ENCODE results near the gene SLC6A3. TPM values are rescaled to one million over a fixed set of nuclear protein-coding genes. Genes with fewer than 3 reads are reported as not detected.
A peak's percentile ranks its signal among the peaks of the same experiment; 100 is the strongest.

The SLC6A3 gene
- total RNA-seq, 1 donor from 2014 or later, result not detected

DNA sequence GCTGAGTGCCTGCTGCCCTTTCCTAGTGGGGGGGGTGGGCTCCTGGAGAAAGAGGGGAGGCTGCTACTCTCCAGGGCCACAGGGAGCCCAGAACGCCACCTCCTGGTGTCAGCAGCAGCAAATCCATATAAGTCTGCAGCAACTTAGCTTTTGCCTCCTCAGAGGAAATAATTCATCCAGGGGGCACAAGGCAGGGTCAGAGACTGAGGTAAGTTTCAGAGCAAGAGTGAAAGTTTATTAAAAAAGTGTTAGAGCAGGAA is 96.3 kb downstream of the SLC6A3 start:
- TF ChIP-seq, protein P1, sequence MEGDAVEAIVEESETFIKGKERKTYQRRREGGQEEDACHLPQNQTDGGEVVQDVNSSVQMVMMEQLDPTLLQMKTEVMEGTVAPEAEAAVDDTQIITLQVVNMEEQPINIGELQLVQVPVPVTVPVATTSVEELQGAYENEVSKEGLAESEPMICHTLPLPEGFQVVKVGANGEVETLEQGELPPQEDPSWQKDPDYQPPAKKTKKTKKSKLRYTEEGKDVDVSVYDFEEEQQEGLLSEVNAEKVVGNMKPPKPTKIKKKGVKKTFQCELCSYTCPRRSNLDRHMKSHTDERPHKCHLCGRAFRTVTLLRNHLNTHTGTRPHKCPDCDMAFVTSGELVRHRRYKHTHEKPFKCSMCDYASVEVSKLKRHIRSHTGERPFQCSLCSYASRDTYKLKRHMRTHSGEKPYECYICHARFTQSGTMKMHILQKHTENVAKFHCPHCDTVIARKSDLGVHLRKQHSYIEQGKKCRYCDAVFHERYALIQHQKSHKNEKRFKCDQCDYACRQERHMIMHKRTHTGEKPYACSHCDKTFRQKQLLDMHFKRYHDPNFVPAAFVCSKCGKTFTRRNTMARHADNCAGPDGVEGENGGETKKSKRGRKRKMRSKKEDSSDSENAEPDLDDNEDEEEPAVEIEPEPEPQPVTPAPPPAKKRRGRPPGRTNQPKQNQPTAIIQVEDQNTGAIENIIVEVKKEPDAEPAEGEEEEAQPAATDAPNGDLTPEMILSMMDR (IDR thresholded peaks at IDR 0.05; ENCODE audit: borderline replicate concordance), result no peak
- DNase-seq, result no peak
- Histone ChIP-seq H3K36me3 (no peaks in the 10 kb centered on the region), H3K9me3 (replicated peaks) (no peaks in the 10 kb centered on the region), H3K27ac (replicated peaks) (no peak overlapping the region), H3K4me1 (peaks cover 21% of the 10 kb centered on the region), H3K4me3 (no peak overlapping the region), H3K27me3 (ENCODE audit: low read depth) (no peaks in the 10 kb centered on the region)
- intact Hi-C loops (cut with micrococcal nuclease), result no loop called here

DNA sequence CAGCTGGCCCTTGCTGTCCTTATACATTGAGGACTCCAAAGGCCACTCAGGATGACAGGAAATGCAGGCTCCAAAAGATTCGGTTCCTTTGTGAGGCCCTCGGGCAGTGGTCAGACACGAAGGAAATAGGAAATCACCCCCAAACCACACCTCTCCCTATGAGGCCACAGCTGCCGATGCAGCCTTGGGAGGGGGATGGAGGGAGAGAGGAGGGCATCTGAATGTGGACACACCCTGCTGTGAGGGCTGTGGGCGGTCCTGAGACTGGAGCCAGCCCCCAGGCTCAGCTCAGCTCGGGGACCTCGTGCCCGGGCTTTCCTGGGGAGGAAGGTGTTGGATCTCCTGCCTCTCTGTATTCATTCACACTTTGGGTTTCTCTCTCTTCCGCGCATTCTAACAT is 97.7 kb downstream of the SLC6A3 start:
- H3K4me3 ChIP-seq, result no peak overlapping the region
- intact Hi-C loops (cut with micrococcal nuclease), result no loop called here

DNA sequence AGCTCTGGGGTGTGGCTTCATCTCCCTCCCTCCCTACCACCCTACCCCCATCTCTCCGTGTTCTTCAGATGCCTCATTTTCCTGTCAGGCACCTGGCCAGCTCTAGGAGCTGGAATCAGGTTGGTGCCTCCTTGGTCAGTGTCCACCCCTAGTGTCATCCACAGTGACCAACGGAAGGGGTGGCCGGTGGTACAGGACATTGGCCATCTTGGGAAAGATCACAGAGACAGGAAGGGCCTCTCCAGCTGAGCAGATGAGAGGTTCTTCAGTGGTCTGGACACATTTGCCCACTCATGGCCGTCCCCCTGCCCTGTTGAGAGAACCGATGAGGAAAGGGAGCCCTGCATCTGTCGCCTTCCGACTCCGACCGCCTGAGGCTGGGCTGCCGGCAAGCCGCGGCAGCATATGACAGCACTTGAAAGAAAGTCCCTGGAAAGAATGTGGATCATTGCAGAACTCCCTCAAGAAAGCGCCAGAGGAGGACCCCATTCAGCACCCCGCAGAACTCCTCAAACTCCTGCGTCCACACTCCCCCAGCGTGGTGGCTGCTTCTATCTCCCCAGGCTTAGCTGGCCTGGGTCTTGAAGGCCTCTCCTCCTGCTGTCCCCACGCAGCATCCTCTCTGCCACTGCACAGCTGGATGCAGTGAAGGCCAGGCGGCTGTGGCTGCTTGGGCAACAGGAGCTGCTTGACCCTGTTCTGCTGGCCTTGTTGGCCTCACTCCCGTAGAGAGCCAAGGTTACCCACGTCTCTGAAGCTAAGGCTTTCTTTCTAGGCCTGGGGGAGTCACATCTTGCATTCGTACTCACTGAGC is 98.4 kb downstream of the SLC6A3 start:
- no peak for DNase-seq
- Histone ChIP-seq H3K27ac (replicated peaks) (no peak overlapping the region), H3K36me3 (peaks cover 6% of the 10 kb centered on the region), H3K4me1 (peaks cover 29% of the 10 kb centered on the region), H3K4me3 (no peak overlapping the region), H3K27me3 (ENCODE audit: low read depth) (no peaks in the 10 kb centered on the region), H3K9me3 (replicated peaks) (no peaks in the 10 kb centered on the region)
- TF ChIP-seq, protein P1 (IDR thresholded peaks at IDR 0.05; ENCODE audit: borderline replicate concordance), result no peak
- intact Hi-C loops (cut with micrococcal nuclease), result no loop called here

More for the DNA sequence above, 97.7 kb downstream of the SLC6A3 start:
- H3K4me1 ChIP-seq, result peaks cover 29% of the 10 kb centered on the region
- no peaks in the 10 kb centered on the region for H3K9me3 ChIP-seq (replicated peaks)
- no peak overlapping the region for H3K27ac ChIP-seq (replicated peaks)
- no peak for DNase-seq
- TF ChIP-seq, protein P1 (IDR thresholded peaks at IDR 0.05; ENCODE audit: borderline replicate concordance), result no peak
- H3K27me3 ChIP-seq (ENCODE audit: low read depth), result no peaks in the 10 kb centered on the region
- no peaks in the 10 kb centered on the region for H3K36me3 ChIP-seq

DNA sequence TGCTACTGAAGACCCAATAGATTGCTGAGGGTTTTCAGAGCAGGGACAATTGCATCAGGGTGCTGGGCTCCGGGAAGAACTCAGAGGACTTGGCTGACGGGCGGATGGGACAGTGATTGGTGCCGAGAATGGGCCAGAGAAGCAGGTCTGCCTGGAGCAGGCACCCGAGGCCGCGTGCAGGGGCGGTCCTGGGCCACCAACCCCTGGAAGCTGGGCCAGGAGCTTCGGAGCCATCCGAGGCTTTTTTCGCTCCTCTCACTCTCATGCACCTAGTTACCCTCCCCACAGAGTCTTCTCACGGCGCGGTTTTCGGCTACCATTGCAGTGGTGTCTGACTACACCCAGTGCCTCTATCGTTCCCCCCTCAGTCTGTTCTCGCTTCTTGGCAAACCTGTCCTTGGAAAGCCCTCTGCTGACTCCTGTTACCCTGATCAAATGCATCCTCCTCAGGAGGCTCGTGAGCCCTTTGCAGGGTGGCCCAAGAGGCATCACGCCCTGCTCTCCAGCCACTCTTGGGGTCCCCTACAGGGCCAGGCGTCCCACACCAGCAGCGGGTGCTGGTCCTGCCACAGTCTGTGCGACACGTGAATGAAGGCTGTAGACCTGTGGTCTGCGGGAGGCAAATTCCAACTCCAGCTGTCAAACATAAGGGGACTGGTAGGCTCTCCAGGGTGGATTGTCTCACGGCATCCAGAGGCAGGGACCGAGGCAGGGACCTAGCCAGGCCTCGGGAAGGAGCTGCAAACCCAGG is 99.2 kb downstream of the SLC6A3 start:
- Histone ChIP-seq H3K9me3 (replicated peaks) (no peaks in the 10 kb centered on the region), H3K27me3 (ENCODE audit: low read depth) (no peaks in the 10 kb centered on the region), H3K4me1 (peaks cover 29% of the 10 kb centered on the region), H3K27ac (replicated peaks) (peak overlapping the region; percentile 95), H3K4me3 (peak overlapping the region; percentile 98), H3K36me3 (peaks cover 14% of the 10 kb centered on the region)
- no peak for DNase-seq
- intact Hi-C loops (cut with micrococcal nuclease), result no loop called here
- TF ChIP-seq, protein P1 (IDR thresholded peaks at IDR 0.05; ENCODE audit: borderline replicate concordance), result no peak

DNA sequence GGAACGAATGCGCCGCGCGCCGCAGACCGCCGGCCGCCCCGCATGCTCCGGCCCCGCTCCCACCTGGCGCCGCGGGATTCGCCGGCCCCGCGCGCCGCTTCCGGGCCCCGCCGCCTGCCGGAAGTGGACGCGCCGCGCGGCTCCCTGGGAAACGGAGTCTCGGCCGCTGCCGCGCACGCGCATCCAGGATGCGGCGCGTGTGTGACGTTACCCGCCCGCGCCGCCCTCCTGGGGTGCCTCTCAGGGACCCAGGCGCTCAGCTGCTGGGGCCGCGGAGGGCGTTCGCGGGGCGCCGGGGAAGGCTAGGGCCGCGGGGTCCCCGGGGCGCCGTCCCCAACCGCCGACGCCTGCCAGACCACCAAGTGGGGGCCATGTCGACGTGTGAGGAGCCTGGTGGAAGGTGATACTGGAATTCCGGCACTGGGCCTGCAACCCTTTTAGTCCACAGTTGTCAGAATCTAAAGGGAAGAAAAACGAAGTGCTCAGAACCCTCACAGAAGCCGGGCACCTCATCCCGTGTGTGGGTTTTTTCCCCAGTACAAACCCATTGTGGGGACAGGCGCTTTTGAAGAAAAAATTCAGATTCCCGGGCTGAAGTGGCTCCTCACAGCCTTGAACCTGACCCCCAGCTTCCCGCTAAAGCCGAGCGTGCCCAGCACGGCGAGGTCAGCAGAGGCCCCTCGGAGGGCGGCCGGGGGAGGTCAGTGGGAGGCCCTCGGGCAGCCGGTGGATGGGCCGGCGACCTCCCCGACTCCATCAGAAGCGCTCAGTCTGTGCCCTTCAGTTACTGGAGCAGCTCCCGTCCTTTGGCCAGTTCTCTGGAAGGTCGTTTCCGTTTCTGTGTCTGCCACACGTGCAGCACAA is 100.0 kb downstream of the SLC6A3 start, which contains the start of gene CLPTM1L:
TSS of gene CLPTM1L (minus strand) at position 125 of the 864 bp plus-strand sequence. CDS start 258 bp downstream, outside the sequence.
- TF ChIP-seq, protein P1 (IDR thresholded peaks at IDR 0.05; ENCODE audit: borderline replicate concordance), result no peak
- Histone ChIP-seq H3K27ac (replicated peaks) (peak within 1 kb of the TSS; percentile 95), H3K27me3 (ENCODE audit: low read depth) (no peaks in the 10 kb centered on the region), H3K4me3 (peak within 1 kb of the TSS; percentile 98), H3K9me3 (replicated peaks) (no peaks in the 10 kb centered on the region), H3K4me1 (peaks cover 29% of the 10 kb centered on the region), H3K36me3 (peaks cover 23% of the 10 kb centered on the region)
- DNase-seq, result peak; percentile 90
- intact Hi-C loops (cut with micrococcal nuclease), result no loop called here
